ENCODE measurements around the gene TESPA1.

Gene TESPA1

GRCh38 chr12:54933376-54933775 lies 51.2 kb downstream of the TESPA1 start:
- H2AFZ ChIP-seq: no peak overlapping the region
- no peak for TF ChIP-seq CTCF (IDR thresholded peaks at IDR 0.05)
- no peak overlapping the region for H3K9ac ChIP-seq
- no peaks in the 10 kb centered on the region for H3K9me3 ChIP-seq (ENCODE audit: control insufficient read depth, low read length)
- no peak overlapping the region for H3K27ac ChIP-seq
- no peaks in the 10 kb centered on the region for H3K36me3 ChIP-seq (ENCODE audit: control insufficient read depth, insufficient read depth, low read length)
- H3K79me2 ChIP-seq: no peaks in the 10 kb centered on the region
- H3K4me3 ChIP-seq (ENCODE audit: low read depth, low read length): no peak overlapping the region
- no peaks in the 10 kb centered on the region for H3K4me1 ChIP-seq
- H3K27me3 ChIP-seq (ENCODE audit: control insufficient read depth, insufficient read depth, low read length): no peaks in the 10 kb centered on the region
- no peak overlapping the region for H3K4me2 ChIP-seq (ENCODE audit: low read length)

GRCh38 chr12:54932691-54933090 lies 51.9 kb downstream of the TESPA1 start:
- no peak overlapping the region for H3K9ac ChIP-seq
- no peaks in the 10 kb centered on the region for H3K9me3 ChIP-seq (ENCODE audit: control insufficient read depth, low read length)
- H3K36me3 ChIP-seq (ENCODE audit: control insufficient read depth, insufficient read depth, low read length): no peaks in the 10 kb centered on the region
- no peak for TF ChIP-seq CTCF (IDR thresholded peaks at IDR 0.05)
- no peak overlapping the region for H2AFZ ChIP-seq
- no peaks in the 10 kb centered on the region for H3K4me1 ChIP-seq
- H3K4me2 ChIP-seq (ENCODE audit: low read length): no peak overlapping the region
- no peaks in the 10 kb centered on the region for H3K79me2 ChIP-seq
- no peaks in the 10 kb centered on the region for H3K27me3 ChIP-seq (ENCODE audit: control insufficient read depth, insufficient read depth, low read length)
- H3K27ac ChIP-seq: no peak overlapping the region
- H3K4me3 ChIP-seq (ENCODE audit: low read depth, low read length): no peak overlapping the region

GRCh38 chr12:54932038-54932437 lies 52.5 kb downstream of the TESPA1 start:
- H3K27ac ChIP-seq: no peak overlapping the region

GRCh38 chr12:54929998-54930397 lies 54.6 kb downstream of the TESPA1 start:
- no peak overlapping the region for H3K9ac ChIP-seq
- TF ChIP-seq CTCF (IDR thresholded peaks at IDR 0.05): no peak
- H3K4me3 ChIP-seq (ENCODE audit: low read depth, low read length): no peak overlapping the region
- H3K27ac ChIP-seq: no peak overlapping the region
- no peaks in the 10 kb centered on the region for H3K36me3 ChIP-seq (ENCODE audit: control insufficient read depth, insufficient read depth, low read length)
- no peaks in the 10 kb centered on the region for H3K79me2 ChIP-seq
- H3K4me2 ChIP-seq (ENCODE audit: low read length): no peak overlapping the region
- no peaks in the 10 kb centered on the region for H3K4me1 ChIP-seq
- H2AFZ ChIP-seq: no peak overlapping the region
- H3K27me3 ChIP-seq (ENCODE audit: control insufficient read depth, insufficient read depth, low read length): no peaks in the 10 kb centered on the region
- H3K9me3 ChIP-seq (ENCODE audit: control insufficient read depth, low read length): no peaks in the 10 kb centered on the region

More at GRCh38 chr12:54932038-54932437, 52.5 kb downstream of the TESPA1 start:
- Histone ChIP-seq H3K9ac (no peak overlapping the region), H3K27me3 (ENCODE audit: control insufficient read depth, insufficient read depth, low read length) (no peaks in the 10 kb centered on the region), H3K4me2 (ENCODE audit: low read length) (no peak overlapping the region), H3K4me3 (ENCODE audit: low read depth, low read length) (no peak overlapping the region), H3K79me2 (no peaks in the 10 kb centered on the region), H3K36me3 (ENCODE audit: control insufficient read depth, insufficient read depth, low read length) (no peaks in the 10 kb centered on the region), H3K4me1 (no peaks in the 10 kb centered on the region), H3K9me3 (ENCODE audit: control insufficient read depth, low read length) (no peaks in the 10 kb centered on the region), H2AFZ (no peak overlapping the region)
- no peak for TF ChIP-seq CTCF (IDR thresholded peaks at IDR 0.05)

- Histone ChIP-seq H2AFZ (no peak overlapping the region), H3K36me3 (ENCODE audit: control insufficient read depth, insufficient read depth, low read length) (no peaks in the 10 kb centered on the region), H3K4me1 (no peaks in the 10 kb centered on the region), H3K9me3 (ENCODE audit: control insufficient read depth, low read length) (no peaks in the 10 kb centered on the region), H3K9ac (no peak overlapping the region), H3K79me2 (no peaks in the 10 kb centered on the region), H3K4me2 (ENCODE audit: low read length) (no peak overlapping the region), H3K27me3 (ENCODE audit: control insufficient read depth, insufficient read depth, low read length) (no peaks in the 10 kb centered on the region), H3K4me3 (ENCODE audit: low read depth, low read length) (no peak overlapping the region), H3K27ac (no peak overlapping the region)
- TF ChIP-seq CTCF (IDR thresholded peaks at IDR 0.05): no peak
Observed at GRCh38 chr12:54926246-54926645, 58.3 kb downstream of the TESPA1 start.

All from parathyroid adenoma (tissue), 2 donors.